Ramos (cell line): ENCODE data around the gene ITK.

Source experiments
- in situ Hi-C: fragments of 300-500 bp; cut with MboI; formaldehyde crosslinking; loops from one replicate; pipeline ENCODE4 v1.14.3; 2022; ENCODE audit warnings: low sequenced_read_pairs; ENCODE audit not compliant: unreplicated experiment

Gene ITK

DNA sequence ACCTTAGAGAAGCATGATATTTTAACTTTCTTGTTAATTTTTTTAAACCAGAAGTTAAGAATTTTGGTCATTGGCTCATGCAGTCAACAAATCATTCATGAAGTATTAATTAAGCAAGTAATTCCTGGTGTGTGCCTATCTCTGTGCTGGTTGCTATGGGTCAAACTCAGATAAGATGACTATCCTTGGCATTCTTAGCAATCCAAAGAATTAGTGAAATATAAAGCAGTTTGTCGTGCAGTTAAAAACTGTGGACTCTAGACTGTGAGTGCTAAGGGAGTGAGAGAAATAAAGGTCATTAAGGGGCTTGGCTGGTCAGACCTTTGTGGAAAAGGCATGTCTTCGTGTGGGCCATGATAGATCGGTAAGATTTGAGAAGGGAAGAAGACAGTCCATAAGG lies 90.1 kb downstream of the ITK start:
- in situ Hi-C loops = loop anchor here (10.0 kb wide), 1 partner anchor 224 kb away; no protein-coding TSS in a partner anchor

DNA sequence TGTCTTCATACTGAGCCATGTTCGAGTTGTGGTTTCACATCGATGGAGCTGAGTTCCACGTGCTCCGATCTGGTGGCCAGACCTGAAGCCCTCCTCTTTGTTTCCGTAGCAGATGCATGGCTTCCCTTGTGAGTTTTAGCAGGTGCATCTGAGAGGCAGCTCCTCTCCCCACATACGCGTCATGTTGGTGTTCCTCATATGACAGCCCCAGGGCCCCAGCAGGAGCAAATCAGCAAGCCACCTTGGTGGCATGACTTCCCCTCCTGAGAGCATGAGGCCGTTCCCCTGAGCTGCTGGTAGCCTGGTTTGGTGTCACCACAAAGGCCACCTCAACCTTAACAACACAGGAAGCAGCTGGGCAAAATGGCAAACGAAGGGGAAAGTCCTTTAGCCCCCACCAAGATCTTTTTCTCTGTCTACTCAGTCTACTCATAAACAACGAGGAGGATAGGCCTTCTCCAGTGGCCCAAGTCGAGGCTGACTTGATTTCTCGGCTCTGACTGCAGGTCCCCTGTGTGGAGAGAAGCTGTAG lies 91.2 kb downstream of the ITK start:
- in situ Hi-C loops = loop anchor here (10.0 kb wide), 1 partner anchor 223 kb away; no protein-coding TSS in a partner anchor

DNA sequence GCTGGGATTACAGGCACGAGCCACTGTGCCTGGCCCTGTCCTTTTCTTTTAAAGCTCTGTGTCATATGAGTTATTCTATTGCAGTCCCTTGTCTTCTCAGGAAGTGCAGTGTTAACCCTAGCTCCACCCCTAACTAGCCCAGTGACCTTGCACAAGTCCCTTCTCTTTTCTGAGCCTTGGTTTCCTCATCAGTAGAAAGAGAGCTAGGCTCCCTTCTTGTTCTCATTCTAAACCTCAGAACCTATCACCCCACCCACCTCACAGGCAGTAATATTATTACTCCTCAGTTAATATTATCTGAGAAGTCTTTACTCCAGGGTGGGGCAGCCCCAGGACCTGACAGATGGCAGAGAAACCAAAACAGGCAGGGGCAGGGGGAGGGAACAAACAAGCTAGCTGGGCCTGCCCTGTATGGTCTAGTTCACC lies 92.5 kb downstream of the ITK start:
- in situ Hi-C loops = loop anchor here (10.0 kb wide), 1 partner anchor 222 kb away; no protein-coding TSS in a partner anchor

DNA sequence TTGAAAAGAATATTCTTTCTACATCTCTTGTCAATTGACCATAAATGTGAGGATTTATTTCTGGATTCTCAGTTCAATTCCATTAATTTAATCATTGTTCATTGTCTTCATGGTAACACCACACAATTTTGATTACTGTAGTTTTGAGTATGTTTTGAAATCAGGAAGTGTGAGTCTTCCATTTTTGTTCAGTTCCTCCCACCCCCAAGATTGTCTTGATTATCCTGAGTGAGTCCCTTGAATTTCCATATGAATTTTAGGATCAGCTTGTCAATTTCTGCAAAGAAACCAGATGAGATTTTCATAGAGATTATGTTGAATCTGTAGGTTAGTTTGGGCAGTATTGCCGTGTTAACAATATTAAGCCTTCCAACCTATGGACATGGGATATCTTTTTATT lies 94.8 kb downstream of the ITK start:
- in situ Hi-C loops = loop anchor here (10.0 kb wide), 1 partner anchor 219 kb away; no protein-coding TSS in a partner anchor

DNA sequence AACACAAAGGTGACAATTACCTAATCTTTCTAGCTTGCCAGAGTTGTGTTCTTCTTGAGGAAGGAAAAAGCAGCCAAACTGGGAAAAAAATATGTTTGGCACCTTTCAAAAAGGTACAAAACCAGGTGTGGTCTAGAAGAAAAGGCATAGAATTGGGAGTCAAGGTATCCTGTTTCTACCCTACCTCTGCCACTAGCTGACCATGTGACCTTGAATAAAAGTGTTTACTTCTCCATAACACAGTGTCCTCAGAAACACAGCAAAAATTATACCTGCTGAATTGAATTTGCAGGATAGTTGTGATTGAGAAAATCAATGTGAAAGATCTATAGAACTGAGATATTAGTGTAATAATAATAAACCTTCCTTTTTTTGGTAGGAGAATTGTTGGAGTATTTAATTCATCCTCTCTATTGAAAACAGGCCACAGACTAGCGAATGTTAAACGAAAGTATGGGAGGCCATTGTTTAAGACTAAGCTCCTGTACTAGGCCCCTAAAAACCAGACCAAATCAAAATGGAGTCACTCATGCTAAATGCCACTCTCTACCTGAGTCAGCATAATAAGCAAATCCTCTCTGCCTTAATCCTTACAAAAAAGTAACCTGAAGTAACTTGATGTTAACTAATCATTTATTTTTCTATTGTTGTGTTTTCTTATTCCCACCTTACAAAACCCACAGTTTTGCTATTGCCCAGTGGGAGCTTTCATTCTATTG lies 97.8 kb downstream of the ITK start:
- in situ Hi-C loops = loop anchor here (10.0 kb wide), 1 partner anchor 216 kb away; no protein-coding TSS in a partner anchor

DNA sequence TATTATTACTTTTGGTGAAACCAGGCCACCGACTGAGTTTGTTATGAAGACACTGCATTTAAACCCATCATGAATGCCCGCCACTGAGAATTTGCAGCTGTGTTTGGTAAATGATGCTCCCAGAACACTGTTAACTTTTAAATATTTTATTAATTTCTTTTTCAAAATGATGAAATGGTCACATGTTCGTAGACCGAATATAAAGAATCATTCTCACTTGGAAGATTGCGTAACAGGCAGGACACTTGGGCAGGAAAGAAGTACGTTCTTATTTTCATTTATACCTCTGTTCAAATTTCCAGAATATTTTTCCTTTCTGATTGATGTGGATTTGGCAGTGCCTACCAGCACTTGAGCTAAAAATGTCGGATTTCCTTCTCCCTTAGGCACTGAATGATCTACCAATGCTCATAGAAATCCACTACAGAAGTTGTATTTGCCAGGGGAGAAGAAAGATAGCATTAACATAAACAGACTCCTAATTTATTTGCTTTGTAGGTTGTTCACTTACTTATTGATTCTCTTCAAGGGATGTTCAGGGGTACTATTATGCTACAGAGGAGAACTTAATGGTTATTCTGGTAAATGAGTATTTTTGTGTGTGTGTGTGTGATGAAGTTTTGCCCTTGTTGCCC lies 99.1 kb downstream of the ITK start:
- in situ Hi-C loops = loop anchor here (10.0 kb wide), 1 partner anchor 215 kb away; no protein-coding TSS in a partner anchor

DNA sequence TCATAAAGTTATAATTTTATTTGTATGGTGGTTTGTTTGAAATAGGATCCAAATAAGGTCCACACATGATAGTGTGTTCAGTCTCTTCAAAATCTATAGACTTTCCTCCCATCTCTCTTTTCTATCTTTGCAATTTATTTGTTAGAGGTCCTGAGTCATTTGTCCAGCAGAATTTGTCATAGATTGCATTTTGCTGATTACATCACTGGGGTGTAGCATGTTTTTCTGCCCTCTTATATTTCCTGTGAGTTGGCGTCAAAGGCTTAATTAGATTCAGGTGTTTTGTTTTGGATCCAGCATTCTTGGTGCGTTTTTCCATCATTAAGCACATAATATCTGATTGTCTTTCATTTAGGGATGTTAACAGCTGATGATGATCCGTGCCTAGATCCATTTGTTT lies 100.3 kb downstream of the ITK start:
- in situ Hi-C loops = no loop called here

DNA sequence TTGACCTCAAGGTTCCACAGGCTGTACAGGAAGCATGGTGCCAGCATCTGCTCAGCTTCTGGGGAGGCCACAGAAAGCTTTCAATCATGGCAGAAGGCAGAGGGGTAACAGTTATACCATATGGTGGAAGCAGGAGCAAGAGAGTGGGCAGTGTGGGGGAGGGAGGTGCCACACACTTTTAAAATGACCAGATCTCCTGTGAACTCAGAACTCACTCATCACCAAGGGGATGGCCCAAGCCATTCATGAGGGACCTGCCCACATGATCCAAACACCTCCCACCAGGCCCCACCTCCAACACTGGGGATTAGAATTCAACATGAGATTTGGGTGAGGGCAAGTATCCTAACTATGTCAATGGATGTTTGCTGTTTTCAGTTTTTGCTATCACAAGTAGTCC lies 101.5 kb downstream of the ITK start:
- in situ Hi-C loops = no loop called here

DNA sequence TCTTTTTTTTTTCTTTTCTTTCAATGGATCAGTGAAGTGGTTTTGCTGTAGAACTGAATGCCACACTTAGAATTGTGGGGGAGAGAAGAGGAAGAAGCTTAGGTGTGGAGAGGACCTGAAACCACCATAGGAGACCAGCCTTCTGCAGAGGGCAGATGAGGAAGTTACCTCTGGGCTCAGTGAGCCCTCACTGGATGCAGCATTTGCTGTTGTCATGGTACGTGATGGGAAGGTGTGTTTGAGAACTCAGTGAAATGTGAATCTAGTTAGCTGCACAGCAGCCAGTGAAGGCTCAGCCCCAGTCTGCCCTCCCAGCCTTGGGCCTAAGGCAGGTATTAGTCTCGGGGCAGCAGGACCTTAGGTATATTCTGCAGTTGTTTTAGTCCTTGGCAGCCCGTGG lies 102.8 kb downstream of the ITK start:
- in situ Hi-C loops = no loop called here

DNA sequence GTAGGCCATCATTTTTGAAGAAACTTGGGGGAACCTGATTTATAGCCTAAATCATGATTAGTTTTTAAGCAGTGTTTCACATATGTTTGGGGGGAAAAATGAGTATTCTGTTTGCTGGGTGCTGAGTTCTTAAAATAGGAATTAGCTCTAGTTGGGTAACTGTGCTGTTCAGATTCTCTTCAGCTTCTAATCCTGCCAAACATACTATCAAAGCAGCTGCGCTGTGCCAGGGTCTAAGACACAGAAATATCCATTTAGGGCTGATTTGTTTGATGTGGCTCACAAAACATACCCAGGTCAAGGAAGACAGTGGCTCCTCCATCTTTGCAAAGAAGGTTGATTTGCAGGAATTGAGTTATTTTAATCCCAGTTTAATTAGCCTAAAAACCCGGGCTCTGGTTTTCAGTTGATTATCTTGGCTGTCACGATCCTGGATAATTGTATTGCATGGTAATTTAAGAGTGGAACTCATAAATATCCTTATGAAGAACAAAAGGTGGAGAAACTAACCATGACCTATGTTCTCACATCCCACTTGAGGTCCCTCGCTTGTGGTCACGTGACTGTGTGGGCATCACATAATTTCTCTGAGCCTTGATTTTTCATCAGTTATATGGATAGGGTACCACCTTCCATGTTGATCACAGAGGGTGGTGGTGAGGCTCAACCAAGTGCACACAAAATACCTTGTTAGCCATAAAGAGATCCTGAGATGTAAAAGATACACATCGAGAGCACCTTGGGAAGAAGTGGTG lies 104.0 kb downstream of the ITK start:
- in situ Hi-C loops = no loop called here

DNA sequence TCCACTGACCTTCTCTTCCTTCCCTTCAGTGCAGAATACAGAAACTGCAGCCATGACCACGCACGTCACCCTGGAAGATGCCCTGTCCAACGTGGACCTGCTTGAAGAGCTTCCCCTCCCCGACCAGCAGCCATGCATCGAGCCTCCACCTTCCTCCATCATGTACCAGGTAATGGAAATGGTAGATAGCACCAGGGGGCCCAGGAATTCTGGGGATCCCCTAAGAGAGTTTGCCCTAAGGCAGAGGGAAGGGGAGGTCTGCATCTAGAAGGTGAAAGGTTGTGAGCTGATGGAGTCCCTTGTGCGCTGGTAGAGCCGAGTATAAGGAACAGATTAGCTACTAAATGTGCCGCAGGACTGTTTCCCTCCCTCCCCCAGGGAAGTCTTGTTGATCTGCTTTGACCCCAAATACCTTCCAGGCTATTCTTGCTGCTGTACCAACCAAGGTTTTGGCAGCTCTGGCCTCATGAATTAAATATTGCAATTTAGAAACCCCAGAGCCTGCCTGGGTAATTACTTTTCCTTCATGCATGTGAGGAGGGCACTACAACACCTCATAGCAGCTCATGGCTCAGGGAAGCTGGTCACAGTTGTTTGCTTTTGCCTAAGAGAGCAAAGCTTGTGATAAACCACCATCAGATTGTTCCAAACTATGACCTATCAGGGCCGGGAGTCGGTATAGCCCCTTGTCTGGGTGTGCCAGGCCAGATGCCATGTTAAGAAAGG lies 104.8 kb downstream of the ITK start:
- in situ Hi-C loops = no loop called here

DNA sequence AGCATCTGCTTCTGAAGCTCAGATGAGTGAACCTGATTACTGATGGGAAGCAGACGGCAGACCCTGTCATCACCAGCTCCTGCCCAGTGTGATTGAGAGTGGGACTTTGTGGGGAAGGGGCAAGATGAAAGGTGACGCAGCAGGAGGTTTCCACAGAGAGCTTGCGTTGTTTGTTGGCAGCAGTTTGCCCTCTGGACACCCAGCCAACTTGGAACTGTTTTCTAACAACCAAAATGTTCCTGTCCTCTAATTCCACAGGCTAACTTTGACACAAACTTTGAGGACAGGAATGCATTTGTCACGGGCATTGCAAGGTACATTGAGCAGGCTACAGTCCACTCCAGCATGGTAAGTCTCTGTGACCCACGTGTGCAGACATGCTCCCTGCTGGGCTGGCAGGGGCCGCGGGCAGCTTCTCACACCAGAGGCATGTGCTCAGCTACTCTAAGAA lies 106.1 kb downstream of the ITK start:
- in situ Hi-C loops = no loop called here

DNA sequence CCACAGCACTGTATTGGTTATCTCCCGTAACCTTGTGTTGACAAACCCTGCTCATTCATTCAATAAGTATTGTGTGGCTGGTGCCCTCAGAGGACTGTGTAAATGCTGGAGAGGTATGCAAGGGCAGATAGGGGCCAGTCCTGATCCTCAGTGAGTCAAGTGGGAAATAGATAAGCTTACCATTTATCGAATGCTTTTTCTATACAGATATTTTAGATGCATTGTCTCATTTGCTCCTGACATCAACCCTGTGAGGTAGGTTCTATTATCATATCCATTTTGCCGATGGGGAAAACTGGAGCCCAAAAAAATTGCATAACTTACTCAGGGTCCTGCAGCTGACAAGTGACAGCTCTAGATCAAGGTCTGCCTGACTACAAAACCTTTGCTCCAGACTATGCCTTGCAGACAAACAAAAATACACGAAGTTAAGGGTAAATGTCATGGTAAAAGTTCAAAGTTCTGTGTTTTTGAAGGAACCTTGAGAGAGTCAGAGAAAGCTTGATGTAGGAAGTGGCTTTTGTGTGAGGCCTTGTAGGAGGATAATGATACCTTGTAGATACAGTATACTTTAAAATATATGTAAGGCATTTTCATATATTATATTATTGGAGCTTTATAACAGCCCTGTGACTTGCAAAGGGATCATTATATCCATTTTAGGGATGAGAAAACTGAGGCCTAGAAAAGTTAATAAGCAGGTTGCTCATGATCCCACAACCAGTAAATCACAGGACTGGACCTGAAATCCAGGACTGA lies 107.9 kb downstream of the ITK start:
- in situ Hi-C loops = no loop called here

DNA sequence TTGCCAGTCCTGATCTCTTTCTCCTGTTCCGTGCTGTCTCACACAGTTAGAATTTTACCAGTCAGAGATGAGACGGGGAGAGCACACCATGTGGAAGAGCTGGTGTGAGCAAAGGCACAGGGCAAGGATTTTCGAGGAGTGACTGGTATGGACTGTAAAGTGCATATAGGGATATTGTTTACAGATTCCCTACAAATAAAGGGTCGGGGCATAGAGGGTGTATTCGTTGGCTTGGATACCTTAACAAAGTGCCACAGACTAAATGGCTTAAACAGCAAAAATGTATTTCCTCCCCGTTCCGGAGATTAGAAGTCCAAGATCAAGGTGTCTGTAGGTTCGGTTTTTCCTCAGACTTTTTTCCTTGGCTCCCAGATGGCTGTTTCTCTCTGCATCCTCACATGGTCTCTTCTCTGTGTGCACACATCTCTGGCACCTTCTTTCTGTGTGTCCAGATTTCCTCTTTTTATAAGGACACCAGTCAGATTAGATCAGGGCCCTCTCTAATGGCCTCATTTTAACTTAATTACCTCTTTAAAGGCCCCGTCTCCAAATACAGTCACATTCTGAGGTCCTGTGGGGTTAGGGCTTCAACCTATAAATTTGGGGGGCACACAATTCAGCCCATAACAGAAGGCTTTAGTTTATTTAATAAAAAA lies 108.7 kb downstream of the ITK start:
- in situ Hi-C loops = no loop called here

DNA sequence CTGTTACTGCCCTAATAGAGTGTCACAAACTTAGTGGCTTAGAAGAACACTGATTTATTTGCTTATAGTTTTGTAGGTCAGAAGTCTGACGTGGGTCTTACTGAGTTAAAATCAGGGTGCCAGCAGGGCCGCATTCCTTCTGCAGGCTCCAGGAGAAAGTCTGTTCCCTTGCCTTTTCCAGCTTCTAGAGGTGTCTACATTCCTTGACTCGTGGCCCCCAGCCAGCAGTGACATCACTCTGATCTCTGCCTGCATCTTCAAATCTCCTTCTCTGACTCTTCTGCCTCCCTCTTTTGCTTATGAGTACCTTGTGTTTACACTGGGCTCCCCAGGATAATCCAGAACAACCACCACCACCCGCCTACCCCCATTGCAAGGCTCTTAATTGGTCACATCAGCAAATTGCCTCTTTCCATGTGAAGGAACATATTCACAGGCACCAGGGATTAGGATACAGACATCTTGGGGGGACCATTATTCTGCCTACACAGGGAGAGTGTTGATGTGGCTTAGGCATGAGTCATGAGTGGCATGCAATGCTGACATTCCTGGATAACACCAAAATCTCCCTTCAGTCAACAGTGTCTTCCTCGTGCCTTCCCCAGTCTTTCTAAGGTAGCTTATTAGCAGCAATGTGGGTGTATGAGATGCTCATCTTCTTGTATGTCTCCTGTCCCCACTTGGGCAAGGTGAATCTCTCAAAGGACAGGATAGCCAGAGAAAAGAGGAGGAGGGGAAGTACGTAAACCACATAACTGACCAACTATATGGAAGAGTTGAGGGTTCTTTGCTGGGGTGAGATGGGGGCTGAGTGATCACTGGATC lies 109.7 kb downstream of the ITK start:
- in situ Hi-C loops = no loop called here

DNA sequence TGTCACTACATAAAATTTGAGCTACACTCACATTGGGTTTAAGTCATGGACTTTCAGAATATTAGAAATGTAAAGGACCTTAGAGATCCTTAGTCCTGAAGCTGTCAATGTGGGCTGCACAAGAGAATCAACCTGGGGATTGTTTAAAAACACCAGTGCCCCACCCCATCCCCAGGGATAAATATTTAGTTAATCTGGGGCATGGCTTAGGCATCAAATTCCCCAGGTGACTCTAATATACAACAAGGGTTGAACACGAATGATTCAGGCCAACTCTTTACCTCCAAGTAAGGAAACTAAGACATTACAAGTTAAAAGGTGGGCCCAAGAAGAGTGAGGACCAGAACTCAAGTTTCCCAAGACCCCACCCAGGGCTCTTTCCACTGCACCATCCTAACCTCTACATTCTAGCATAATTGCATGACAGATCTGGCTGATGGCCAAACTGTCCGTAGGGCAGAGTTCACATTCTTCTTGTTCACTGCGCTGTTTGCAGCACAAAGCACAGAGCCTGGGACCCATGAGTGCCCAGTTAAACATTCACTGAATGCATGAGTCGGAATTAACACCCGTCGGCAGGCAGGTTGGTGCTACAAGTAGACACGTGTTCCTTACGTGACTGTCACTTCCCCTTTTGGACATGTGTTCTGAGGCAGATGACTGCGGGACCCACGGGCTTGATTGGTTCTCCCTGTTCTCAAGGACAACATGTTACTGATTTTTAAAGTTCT lies 110.5 kb downstream of the ITK start:
- in situ Hi-C loops = no loop called here

DNA sequence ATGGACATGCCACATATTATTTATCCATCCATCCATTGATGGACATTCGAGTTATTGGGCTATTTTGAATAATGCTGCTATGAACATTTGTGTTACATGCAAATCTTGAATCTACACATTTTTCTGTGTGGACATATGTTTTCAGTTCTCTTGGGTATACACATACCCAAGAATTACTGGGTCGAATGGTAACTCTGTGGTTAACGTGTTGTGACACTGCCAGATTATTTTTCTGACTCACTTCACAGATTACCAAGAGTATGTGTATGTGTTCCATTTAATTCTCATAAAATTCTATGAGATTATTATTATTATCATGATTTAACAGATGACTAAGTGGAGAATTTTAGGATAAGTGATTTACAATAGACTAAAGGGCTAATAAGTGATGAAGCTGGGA lies 112.0 kb downstream of the ITK start:
- in situ Hi-C loops = no loop called here
